Esophagus squamous epithelium (tissue), 5 donors: ENCODE results near the gene LNPK. TPM values are rescaled to one million over a fixed set of nuclear protein-coding genes. Genes with fewer than 3 reads are reported as not detected.

ENCODE experiments used
- DNase-seq: peaks from one replicate; lab custom pipeline; 2025; lab: John Stamatoyannopoulos, UW
- H3K27ac ChIP-seq, 4 donors: fragments of 200-600 bp; sonication (generic); one replicate each; pipeline ENCODE4 v1.5.1; 2016 to 2019; ENCODE audit warnings: mild to moderate bottlenecking in 1 of 4
- H3K27me3 ChIP-seq, 4 donors: fragments of 200-600 bp; sonication (generic); 1 replicate in 3 of 4; 2 replicates in 1 of 4; pipeline versions ENCODE4 v1.5.1 to v1.6.0; 2017 to 2021; ENCODE audit warnings: antibody characterized with exemption in 1 of 4
- H3K36me3 ChIP-seq, 3 donors: fragments of 200-600 bp; sonication (generic); one replicate each; pipeline ENCODE4 v1.5.1; 2016 to 2019
- H3K4me1 ChIP-seq, 3 donors: fragments of 200-600 bp; sonication (generic); one replicate each; pipeline ENCODE4 v1.5.1; 2017 to 2019
- H3K4me3 ChIP-seq, 4 donors: fragments of 200-600 bp; sonication (generic); 1 replicate in 3 of 4; 2 replicates in 1 of 4; pipeline ENCODE4 v1.5.1; 2016 to 2019; ENCODE audit warnings: mild to moderate bottlenecking in 2 of 4, moderate library complexity in 1 of 4
- H3K9me3 ChIP-seq, 3 donors: fragments of 200-600 bp; sonication (generic); one replicate each; pipeline ENCODE4 v1.5.1; 2016 to 2019
- CTCF ChIP-seq, 6 experiments: fragments of 450-650 bp in 4 of 6; fragments of 200-600 bp in 2 of 6; sonication (generic) in 2 of 6; IDR thresholded peaks; one replicate each; pipeline ENCODE4 v1.5.1; 2016 to 2019; ENCODE audit warnings: antibody characterized with exemption in 6 of 6, mild to moderate bottlenecking in 4 of 6, moderate library complexity in 4 of 6
- POLR2A ChIP-seq, 4 donors: fragments of 450-650 bp; IDR thresholded peaks; one replicate each; pipeline ENCODE4 v1.6.1; 2017; ENCODE audit warnings: antibody characterized with exemption in 4 of 4, mild to moderate bottlenecking in 4 of 4, moderate library complexity in 3 of 4
- WGBS, 2 donors: methylation state at CpG; one replicate each; pipeline ENCODE4 v1.1.5; 2018; 5-methylcytosine and 5-hydroxymethylcytosine counted together
- intact Hi-C: fragments of 100-400 bp; cut with DNase I; formaldehyde crosslinking; loops from one replicate; pipeline ENCODE4 v1.15.0; 2022
- total RNA-seq, 4 donors: library from RNA; depleted of rRNA; stranded (reverse); fragments of >200 nt; gene quantifications; one replicate each; pipeline ENCODE4 v1.1.0, GENCODE V29; 2016
- donor health status: DM: yes; HTN: yes; CAD: no.

The LNPK gene
- total RNA-seq, 4 donors from 2014 or later, result 16.3 to 23.5 (median 19.6) TPM

GRCh38 chr2:176018708-176019107 lies 16.6 kb upstream of the LNPK start:
- no peak overlapping the region for H3K27ac ChIP-seq
- intact Hi-C loops, result no loop called here
- no peaks in the 10 kb centered on the region for H3K9me3 ChIP-seq
- no peak for DNase-seq
- H3K4me3 ChIP-seq, result no peak overlapping the region
- peaks cover 0 to 24% (median 0%) of the 10 kb centered on the region in 4 donors for H3K27me3 ChIP-seq
- 85 to 92% methylated on average over 1 of the region's 1 CpG for WGBS, 2 donors
- TF ChIP-seq POLR2A (IDR thresholded peaks at IDR 0.05) (no peak), CTCF (IDR thresholded peaks at IDR 0.05) (no peak)
- H3K36me3 ChIP-seq, result no peaks in the 10 kb centered on the region
- no peaks in the 10 kb centered on the region for H3K4me1 ChIP-seq

- intact Hi-C loops, result no loop called here
- Histone ChIP-seq H3K9me3 (no peaks in the 10 kb centered on the region), H3K27ac (no peak overlapping the region), H3K36me3 (no peaks in the 10 kb centered on the region), H3K27me3 (no peaks in the 10 kb centered on the region), H3K4me1 (no peaks in the 10 kb centered on the region), H3K4me3 (no peak overlapping the region)
- no peak for TF ChIP-seq CTCF (IDR thresholded peaks at IDR 0.05)
- no peak for TF ChIP-seq POLR2A (IDR thresholded peaks at IDR 0.05)
- DNase-seq, result no peak
- 57 to 63% methylated on average over 2 of the region's 2 CpGs for WGBS, 2 donors
Observed at GRCh38 chr2:176009445-176009844, 7.4 kb upstream of the LNPK start.

GRCh38 chr2:176004934-176005333 lies 2.9 kb upstream of the LNPK start:
- H3K27ac ChIP-seq, result no peak overlapping the region
- no peaks in the 10 kb centered on the region for H3K9me3 ChIP-seq
- TF ChIP-seq CTCF (IDR thresholded peaks at IDR 0.05) (no peak), POLR2A (IDR thresholded peaks at IDR 0.05) (no peak)
- no peaks in the 10 kb centered on the region for H3K36me3 ChIP-seq
- H3K4me3 ChIP-seq, result no peak overlapping the region
- H3K4me1 ChIP-seq, result peaks cover 8 to 27% (median 14%) of the 10 kb centered on the region in 3 donors
- H3K27me3 ChIP-seq, result no peaks in the 10 kb centered on the region
- DNase-seq, result no peak
- intact Hi-C loops, result no loop called here
- 50 to 61% methylated on average over 1 of the region's 1 CpG for WGBS, 2 donors

GRCh38 chr2:176003958-176004357 lies 1.9 kb upstream of the LNPK start:
- Histone ChIP-seq H3K36me3 (no peaks in the 10 kb centered on the region), H3K4me3 (no peak overlapping the region), H3K27me3 (no peaks in the 10 kb centered on the region), H3K4me1 (peaks cover 8 to 30% (median 14%) of the 10 kb centered on the region in 3 donors), H3K27ac (no peak overlapping the region), H3K9me3 (no peaks in the 10 kb centered on the region)
- intact Hi-C loops, result no loop called here
- whole genome bisulfite sequencing, 2 donors, result 95 to 97% methylated on average over 5 of the region's 5 CpGs
- no peak for DNase-seq
- no peak for TF ChIP-seq CTCF (IDR thresholded peaks at IDR 0.05)
- no peak for TF ChIP-seq POLR2A (IDR thresholded peaks at IDR 0.05)

- DNase-seq, result no peak
- no peaks in the 10 kb centered on the region for H3K36me3 ChIP-seq
- WGBS, 2 donors, result 13 to 17% methylated on average over 14 of the region's 14 CpGs
- peak overlapping the region; percentile 66 to 95 (median 68) for H3K4me3 ChIP-seq
- H3K27ac ChIP-seq, result peak overlapping the region; percentile 82 to 89 (median 85)
- intact Hi-C loops, result no loop called here
- H3K9me3 ChIP-seq, result no peaks in the 10 kb centered on the region
- TF ChIP-seq CTCF (IDR thresholded peaks at IDR 0.05) (no peak), POLR2A (IDR thresholded peaks at IDR 0.05) (no peak)
- H3K27me3 ChIP-seq, result no peaks in the 10 kb centered on the region
- peaks cover 8 to 30% (median 14%) of the 10 kb centered on the region in 3 donors for H3K4me1 ChIP-seq
Observed at GRCh38 chr2:176002688-176003210, 682 bp upstream of the LNPK start.
